GM04503 (cell line): ENCODE data around the gene RRAS.
"Not testable (repeated sequence)": the region's sequence is repeated elsewhere in the genome, so short reads cannot be mapped to it uniquely, and the experiment has no call there.

ENCODE experiments used
- DNase-seq: peaks from one replicate; pipeline ENCODE4 v3.0.0-alpha.2; 2012; ENCODE audit warnings: low read depth

RRAS gene

GRCh38 chr19:49654581-49654980, 14.6 kb upstream of the RRAS start:
- no peak for DNase-seq

- no peak for DNase-seq
Measured at GRCh38 chr19:49653466-49653806, 13.5 kb upstream of the RRAS start.

- no peak for DNase-seq
Measured at GRCh38 chr19:49652551-49653465, 12.9 kb upstream of the RRAS start.

GRCh38 chr19:49651820-49652550, 12.0 kb upstream of the RRAS start:
- DNase-seq = no peak

GRCh38 chr19:49651029-49651819, 11.3 kb upstream of the RRAS start:
- no peak for DNase-seq

- no peak for DNase-seq
Measured at GRCh38 chr19:49646586-49646985, 6.6 kb upstream of the RRAS start.

GRCh38 chr19:49645995-49646394, 6.1 kb upstream of the RRAS start:
- DNase-seq = no peak

GRCh38 chr19:49645592-49645991, 5.6 kb upstream of the RRAS start:
- DNase-seq = no peak

- DNase-seq = no peak
Measured at GRCh38 chr19:49643466-49643865, 3.5 kb upstream of the RRAS start.

- no peak for DNase-seq
Measured at GRCh38 chr19:49642492-49643035, 2.6 kb upstream of the RRAS start.

GRCh38 chr19:49641688-49642491, 1.9 kb upstream of the RRAS start, which contains the start of gene SCAF1:
SCAF1 (plus strand) TSS chr19:49642209; CDS start chr19:49645027, 2,818 bp downstream.
- peak; percentile 93 for DNase-seq

GRCh38 chr19:49639401-49640112, 386 bp downstream of the RRAS start:
- DNase-seq = no peak

- peak; percentile 47 for DNase-seq
Measured at GRCh38 chr19:49637821-49638738, 1.9 kb downstream of the RRAS start.

- DNase-seq = no peak
Measured at GRCh38 chr19:49636233-49636932, 3.6 kb downstream of the RRAS start.

- DNase-seq = no peak
Measured at GRCh38 chr19:49635530-49636232, 4.3 kb downstream of the RRAS start.

GRCh38 chr19:49633273-49633672, 6.7 kb downstream of the RRAS start:
- not testable (repeated sequence) for DNase-seq

- no peak for DNase-seq
Measured at GRCh38 chr19:49632576-49632975, 7.4 kb downstream of the RRAS start.

GRCh38 chr19:49631610-49632192, 8.2 kb downstream of the RRAS start:
- DNase-seq = no peak
